CD14-positive monocyte (primary cell): ENCODE results near the gene TBC1D22A. TPM values are rescaled to one million over a fixed set of nuclear protein-coding genes. Genes with fewer than 3 reads are reported as not detected.

ENCODE experiments used
- DNase-seq, 3 donors: peaks; one replicate each; pipeline ENCODE4 v3.0.0-alpha.2; 2011 to 2022
- H2AFZ ChIP-seq: 2 replicates; pipeline ENCODE4 v1.6.0; 2012; ENCODE audit warnings: mild to moderate bottlenecking, low read depth, low read length, inconsistent platforms; ENCODE audit not compliant: insufficient read depth, poor library complexity, severe bottlenecking
- H3K27ac ChIP-seq, 2 donors: 1 replicate in 1 of 2; 2 replicates in 1 of 2; pipeline ENCODE4 v1.5.1; 2012 to 2013; ENCODE audit warnings: low read length in 2 of 2, control low read depth in 1 of 2, inconsistent platforms in 1 of 2, low read depth in 1 of 2, mild to moderate bottlenecking in 1 of 2
- H3K27me3 ChIP-seq, 2 donors: one replicate each; pipeline versions ENCODE4 v1.6.0 to v1.6.1; 2011 to 2013; ENCODE audit warnings: low read length in 2 of 2; ENCODE audit not compliant: control insufficient read depth in 2 of 2, insufficient read depth in 2 of 2
- H3K36me3 ChIP-seq, 2 donors: replicated peaks in 1 of 2; 1 replicate in 1 of 2; 2 replicates in 1 of 2; pipeline versions ENCODE4 v1.5.1 to v1.6.1; 2012 to 2013; ENCODE audit warnings: low read length in 2 of 2, control low read depth in 1 of 2, inconsistent platforms in 1 of 2, mild to moderate bottlenecking in 1 of 2; ENCODE audit not compliant: insufficient read depth in 2 of 2, control insufficient read depth in 1 of 2
- H3K4me1 ChIP-seq, 2 donors: 1 replicate in 1 of 2; 2 replicates in 1 of 2; pipeline versions ENCODE4 v1.5.1 to v1.6.1; 2012 to 2013; ENCODE audit warnings: low read length in 2 of 2, control low read depth in 1 of 2, inconsistent platforms in 1 of 2, mild to moderate bottlenecking in 1 of 2, moderate library complexity in 1 of 2; ENCODE audit not compliant: insufficient read depth in 2 of 2, control insufficient read depth in 1 of 2
- H3K4me2 ChIP-seq: replicated peaks from 2 replicates; pipeline ENCODE3; 2012; ENCODE audit warnings: low read length, moderate library complexity, mild to moderate bottlenecking; ENCODE audit not compliant: poor library complexity, severe bottlenecking; ENCODE audit errors: extremely low read depth
- H3K4me3 ChIP-seq, 3 experiments: fragments of 200-600 bp in 1 of 3; sonication (generic) in 1 of 3; replicated peaks in 1 of 3; 1 replicate in 2 of 3; 2 replicates in 1 of 3; pipeline ENCODE4 v1.5.1; 2011 to 2013; ENCODE audit warnings: low read length in 3 of 3, mild to moderate bottlenecking in 3 of 3, control low read depth in 2 of 3, low read depth in 2 of 3, inconsistent platforms in 1 of 3, moderate library complexity in 1 of 3
- H3K79me2 ChIP-seq: 2 replicates; pipeline ENCODE4 v1.6.0; 2012; ENCODE audit warnings: mild to moderate bottlenecking, control low read depth, inconsistent platforms, low read length, moderate library complexity; ENCODE audit not compliant: insufficient read depth
- H3K9ac ChIP-seq: 2 replicates; pipeline ENCODE4 v1.6.0; 2017; ENCODE audit warnings: low read length, mild to moderate bottlenecking; ENCODE audit not compliant: insufficient read depth, poor library complexity, severe bottlenecking
- H3K9me3 ChIP-seq, 2 donors: replicated peaks in 1 of 2; 1 replicate in 1 of 2; 2 replicates in 1 of 2; pipeline versions ENCODE4 v1.5.1 to v1.6.1; 2012 to 2013; ENCODE audit warnings: low read length in 2 of 2, control low read depth in 1 of 2; ENCODE audit not compliant: control insufficient read depth in 1 of 2, insufficient read depth in 1 of 2
- H4K20me1 ChIP-seq: 2 replicates; pipeline ENCODE4 v1.6.0; 2012; ENCODE audit warnings: mild to moderate bottlenecking, low read length, control low read depth, moderate library complexity; ENCODE audit not compliant: insufficient read depth
- H3K27ac Mint-ChIP-seq, 7 donors: one replicate each; pipeline ENCODE4 v1.8.0; 2020; ENCODE audit warnings: mild to moderate bottlenecking in 7 of 7, mixed read lengths in 7 of 7, moderate library complexity in 6 of 7, inconsistent platforms in 2 of 7
- H3K27me3 Mint-ChIP-seq, 3 donors: one replicate each; pipeline ENCODE4 v1.8.0; 2021 to 2022; ENCODE audit warnings: low read depth in 3 of 3, mild to moderate bottlenecking in 3 of 3, mixed read lengths in 3 of 3, moderate library complexity in 3 of 3, inconsistent platforms in 1 of 3
- H3K36me3 Mint-ChIP-seq, 2 donors: one replicate each; pipeline ENCODE4 v1.8.0; 2020; ENCODE audit warnings: mixed read lengths in 2 of 2, inconsistent platforms in 1 of 2, mild to moderate bottlenecking in 1 of 2
- H3K4me1 Mint-ChIP-seq: one replicate; pipeline ENCODE4 v1.8.0; 2020; ENCODE audit warnings: mild to moderate bottlenecking, mixed read lengths
- H3K4me3 Mint-ChIP-seq, 2 donors: one replicate each; pipeline ENCODE4 v1.8.0; 2020; ENCODE audit warnings: mild to moderate bottlenecking in 2 of 2, mixed read lengths in 2 of 2, moderate library complexity in 1 of 2
- H3K9me3 Mint-ChIP-seq, 7 donors: one replicate each; pipeline ENCODE4 v1.8.0; 2020 to 2022; ENCODE audit warnings: mixed read lengths in 7 of 7, mild to moderate bottlenecking in 6 of 7, moderate library complexity in 6 of 7, inconsistent platforms in 2 of 7
- WGBS: methylation state at CpG from one replicate; pipeline ENCODE4 v1.1.5; 2013; ENCODE audit warnings: missing lambda C conversion rate; ENCODE audit not compliant: insufficient coverage; 5-methylcytosine and 5-hydroxymethylcytosine counted together
- intact Hi-C, 2 donors: fragments of 100-400 bp; cut with micrococcal nuclease; formaldehyde crosslinking; loops; one replicate each; pipeline versions ENCODE4 v1.15.0 to v1.15.1; 2023
- polyA plus RNA-seq, 3 donors: library from polyadenylated mRNA; depleted of rRNA in 1 of 3; unstranded in 2 of 3; stranded (reverse) in 1 of 3; fragments of 300-500 nt in 2 of 3; fragments of >200 nt in 1 of 3; fragmentation: Illumina TruSeq in 2 of 3; gene quantifications; 1 replicate in 2 of 3; 2 replicates in 1 of 3; pipeline ENCODE4 v1.2.3, GENCODE V29; 2012 to 2021
- TF ChIP-seq, protein P1 (sequence below): fragments of 200-600 bp; IDR thresholded peaks from one replicate; pipeline ENCODE4 v1.8.0; 2022; ENCODE audit warnings: antibody characterized with exemption, mild to moderate bottlenecking

The TBC1D22A gene
- polyA plus RNA-seq, 3 donors = 25.9 to 36.2 (median 29.5) TPM

DNA sequence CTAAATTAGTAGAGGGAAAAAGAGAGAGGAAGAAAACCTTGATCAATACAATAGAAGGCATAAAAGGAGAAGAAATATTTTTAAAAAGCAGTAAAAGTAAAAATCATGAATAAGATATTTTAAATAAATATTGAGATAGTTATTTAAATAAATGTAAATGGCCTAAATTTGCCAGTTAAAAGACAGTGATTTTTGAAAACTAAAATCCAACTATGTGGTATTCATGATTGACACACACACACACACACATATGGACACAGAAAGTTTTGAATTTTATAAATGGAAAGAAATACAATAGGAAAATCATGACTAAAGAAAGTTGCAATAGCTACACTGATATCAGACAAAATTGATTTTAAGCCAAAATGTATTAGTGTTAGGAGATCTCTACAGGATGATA, 313.1 kb downstream of the TBC1D22A start:
- no peak for DNase-seq
- H3K9ac ChIP-seq = no peak overlapping the region
- peaks cover 37% of the 10 kb centered on the region for H4K20me1 ChIP-seq
- H3K4me2 ChIP-seq = no peak overlapping the region
- intact Hi-C loops = no loop called here
- no peak overlapping the region for H3K4me3 ChIP-seq
- no peaks in the 10 kb centered on the region for H3K27me3 ChIP-seq
- peaks cover 2 to 12% of the 10 kb centered on the region in 2 donors for H3K36me3 ChIP-seq
- TF ChIP-seq, protein P1, sequence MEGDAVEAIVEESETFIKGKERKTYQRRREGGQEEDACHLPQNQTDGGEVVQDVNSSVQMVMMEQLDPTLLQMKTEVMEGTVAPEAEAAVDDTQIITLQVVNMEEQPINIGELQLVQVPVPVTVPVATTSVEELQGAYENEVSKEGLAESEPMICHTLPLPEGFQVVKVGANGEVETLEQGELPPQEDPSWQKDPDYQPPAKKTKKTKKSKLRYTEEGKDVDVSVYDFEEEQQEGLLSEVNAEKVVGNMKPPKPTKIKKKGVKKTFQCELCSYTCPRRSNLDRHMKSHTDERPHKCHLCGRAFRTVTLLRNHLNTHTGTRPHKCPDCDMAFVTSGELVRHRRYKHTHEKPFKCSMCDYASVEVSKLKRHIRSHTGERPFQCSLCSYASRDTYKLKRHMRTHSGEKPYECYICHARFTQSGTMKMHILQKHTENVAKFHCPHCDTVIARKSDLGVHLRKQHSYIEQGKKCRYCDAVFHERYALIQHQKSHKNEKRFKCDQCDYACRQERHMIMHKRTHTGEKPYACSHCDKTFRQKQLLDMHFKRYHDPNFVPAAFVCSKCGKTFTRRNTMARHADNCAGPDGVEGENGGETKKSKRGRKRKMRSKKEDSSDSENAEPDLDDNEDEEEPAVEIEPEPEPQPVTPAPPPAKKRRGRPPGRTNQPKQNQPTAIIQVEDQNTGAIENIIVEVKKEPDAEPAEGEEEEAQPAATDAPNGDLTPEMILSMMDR = no peak
- peaks cover 48 to 59% of the 10 kb centered on the region in 2 donors for H3K9me3 ChIP-seq
- Mint-ChIP-seq H3K36me3 (peaks cover 21 to 40% of the 10 kb centered on the region in 2 donors), H3K4me1 (peaks cover 9% of the 10 kb centered on the region), H3K9me3 (peaks cover 29 to 62% (median 47%) of the 10 kb centered on the region in 7 donors), H3K27me3 (no peaks in the 10 kb centered on the region), H3K4me3 (no peak overlapping the region), H3K27ac (no peak overlapping the region)
- no peak overlapping the region for H2AFZ ChIP-seq
- no peak overlapping the region for H3K27ac ChIP-seq
- H3K79me2 ChIP-seq = no peaks in the 10 kb centered on the region
- no peaks in the 10 kb centered on the region for H3K4me1 ChIP-seq

DNA sequence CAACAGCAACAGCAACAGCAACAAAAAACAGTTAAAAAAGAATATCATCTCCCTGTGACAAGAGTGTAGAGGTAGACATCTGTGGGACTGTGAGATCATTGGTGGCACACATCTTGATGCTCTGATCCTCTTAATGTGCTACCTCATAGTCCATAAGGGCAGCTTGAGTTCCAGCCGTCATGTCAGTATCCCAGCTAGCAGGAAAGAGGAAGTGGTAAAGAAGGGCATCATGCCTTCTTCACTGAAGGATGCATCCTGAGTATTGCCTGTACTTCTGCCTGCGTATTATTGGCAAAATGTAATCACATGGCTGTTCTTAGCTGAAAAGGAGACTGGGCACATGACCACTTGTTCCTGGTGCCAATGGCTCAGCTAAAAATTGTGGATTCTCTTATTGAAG, 314.3 kb downstream of the TBC1D22A start:
- Mint-ChIP-seq H3K4me1 (no peaks in the 10 kb centered on the region), H3K27ac (no peak overlapping the region), H3K27me3 (no peaks in the 10 kb centered on the region), H3K36me3 (peaks cover 21 to 40% of the 10 kb centered on the region in 2 donors), H3K4me3 (no peak overlapping the region), H3K9me3 (peaks cover 30 to 66% (median 48%) of the 10 kb centered on the region in 7 donors)
- TF ChIP-seq, protein P1 = no peak
- H3K27me3 ChIP-seq = no peaks in the 10 kb centered on the region
- H3K9me3 ChIP-seq = peaks cover 48 to 59% of the 10 kb centered on the region in 2 donors
- H3K27ac ChIP-seq = no peak overlapping the region
- no peaks in the 10 kb centered on the region for H3K79me2 ChIP-seq
- WGBS = 100% methylated on average over 1 of the region's 2 CpGs
- H3K36me3 ChIP-seq = peaks cover 2 to 12% of the 10 kb centered on the region in 2 donors
- no peak overlapping the region for H2AFZ ChIP-seq
- no peak for DNase-seq
- peaks cover 26% of the 10 kb centered on the region for H4K20me1 ChIP-seq
- H3K4me1 ChIP-seq = no peaks in the 10 kb centered on the region
- no peak overlapping the region for H3K4me3 ChIP-seq
- H3K4me2 ChIP-seq = no peak overlapping the region
- intact Hi-C loops = no loop called here
- H3K9ac ChIP-seq = no peak overlapping the region
